ENCODE measurements around the gene RANBP6. TPM values are rescaled to one million over a fixed set of nuclear protein-coding genes. Genes with fewer than 3 reads are reported as not detected.
A peak's percentile ranks its signal among the peaks of the same experiment; 100 is the strongest.

The RANBP6 gene
- polyA plus RNA-seq, 1 donor: 14.7 TPM

DNA sequence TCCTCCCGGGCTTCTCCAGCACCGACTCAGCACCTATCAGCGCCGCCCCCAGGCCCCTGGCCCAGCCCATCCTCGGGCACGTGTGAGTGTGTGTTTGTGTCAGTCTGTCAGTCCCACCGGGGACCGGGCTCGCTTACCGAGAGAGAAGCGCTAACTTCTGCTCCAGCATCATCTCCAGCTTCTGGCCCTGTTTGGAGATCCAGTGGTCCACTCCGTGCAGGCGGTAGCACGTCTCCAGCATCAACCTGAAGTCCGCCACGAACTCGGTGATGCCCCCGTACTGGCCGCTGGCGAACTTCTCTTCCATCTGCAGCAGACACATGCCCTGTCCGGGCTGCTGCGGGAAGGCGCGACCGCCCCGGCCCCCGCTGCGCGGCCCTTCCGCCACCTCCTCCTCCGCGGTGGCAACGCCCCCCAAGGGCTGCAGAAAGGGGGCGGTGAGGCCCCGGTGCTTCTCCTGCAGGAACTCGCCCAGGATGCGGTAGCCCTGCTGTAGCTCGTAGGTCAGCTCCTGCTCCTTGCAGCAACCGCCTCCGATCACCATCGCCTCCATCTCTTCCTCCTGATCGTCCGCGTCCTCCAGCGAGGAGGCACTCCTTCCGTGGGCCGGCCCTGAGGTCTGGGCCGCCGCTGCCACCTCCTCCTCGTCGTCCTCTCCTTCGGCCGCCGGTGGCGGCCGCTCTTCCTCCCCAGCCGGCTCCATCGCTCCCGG lies 8.2 kb downstream of the RANBP6 start:
- DNase-seq: peak; percentile 54

DNA sequence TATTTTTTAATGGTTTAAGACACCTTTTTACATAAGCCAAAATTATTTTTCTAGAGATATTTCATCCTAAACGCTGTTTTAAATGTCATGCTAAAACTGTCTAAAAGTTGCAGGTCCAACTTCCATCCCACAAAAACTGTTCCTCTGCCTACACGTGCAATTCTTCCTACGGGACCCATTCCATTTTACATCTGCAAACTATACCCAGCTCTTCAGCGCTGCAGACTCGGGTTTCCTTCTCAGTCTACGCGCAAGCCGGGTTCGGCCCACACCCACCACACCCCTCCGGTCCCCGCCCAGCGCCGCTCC lies 8.7 kb downstream of the RANBP6 start:
- DNase-seq: no peak

DNA sequence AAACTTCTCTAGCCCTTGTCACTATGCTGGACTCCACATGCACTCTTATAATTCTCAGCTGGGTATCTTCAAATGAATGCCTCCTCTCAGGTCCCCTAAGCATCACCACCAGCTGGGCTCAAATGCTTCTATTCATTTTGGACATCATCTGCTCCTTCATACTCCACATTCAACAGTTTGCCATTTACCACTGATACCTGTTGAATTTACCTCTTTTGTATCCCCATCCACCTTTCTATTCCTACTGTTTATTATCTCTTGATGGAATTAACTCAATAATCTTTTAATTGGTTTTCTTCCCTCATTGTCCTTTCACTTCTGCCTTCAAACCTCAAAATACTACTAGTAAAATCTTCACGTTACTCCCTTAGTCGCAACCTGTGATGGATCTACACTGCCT lies 14.5 kb downstream of the RANBP6 start:
- DNase-seq: no peak

DNA sequence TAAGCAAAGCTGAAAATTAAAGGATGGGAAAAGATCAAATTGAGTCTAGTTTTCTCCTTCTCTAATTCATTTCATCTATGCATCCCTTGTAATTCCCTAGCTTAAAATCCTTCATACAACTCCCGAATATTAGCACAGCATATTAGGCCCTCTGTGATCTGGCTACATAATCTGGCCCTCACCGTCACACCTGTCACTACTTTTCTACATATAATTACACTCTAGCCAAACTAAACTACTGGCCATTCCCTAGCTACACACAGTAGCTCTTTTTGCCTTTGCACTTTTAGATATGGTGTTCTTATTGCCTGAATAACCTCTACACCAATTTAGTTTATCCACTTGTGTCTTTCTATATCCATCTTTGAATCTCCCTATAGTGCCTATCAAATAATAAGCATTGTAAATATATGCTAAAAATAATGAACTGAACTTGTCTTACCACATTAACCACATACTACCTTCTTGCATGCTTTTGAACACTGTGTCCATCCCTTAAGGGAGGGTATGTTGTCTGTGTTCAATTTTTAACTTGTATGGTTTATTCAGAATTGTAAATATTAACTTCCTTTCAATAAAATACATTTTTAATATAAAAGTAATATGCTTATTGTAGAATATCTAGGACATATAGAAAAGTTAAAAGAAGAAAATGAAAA lies 15.9 kb downstream of the RANBP6 start:
- DNase-seq: no peak

DNA sequence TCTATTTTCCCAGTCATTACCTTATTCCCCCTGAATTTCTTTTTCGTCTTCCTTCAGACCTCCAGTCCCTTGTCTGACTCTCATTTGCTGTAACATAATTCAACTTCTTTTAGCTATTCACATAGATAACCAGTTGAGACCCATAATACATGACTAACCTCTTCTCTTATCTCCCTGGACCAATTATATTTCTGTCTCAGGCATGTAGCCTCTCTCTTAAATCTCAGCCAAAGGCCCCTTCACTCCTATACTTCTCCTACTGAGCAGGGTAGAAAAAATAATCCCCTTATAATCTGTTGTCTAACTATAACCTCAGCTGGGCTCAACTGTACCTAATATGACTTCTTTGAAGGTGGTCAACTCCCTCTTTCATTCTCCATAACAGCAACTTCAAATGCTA lies 20.9 kb downstream of the RANBP6 start:
- no peak for DNase-seq

DNA sequence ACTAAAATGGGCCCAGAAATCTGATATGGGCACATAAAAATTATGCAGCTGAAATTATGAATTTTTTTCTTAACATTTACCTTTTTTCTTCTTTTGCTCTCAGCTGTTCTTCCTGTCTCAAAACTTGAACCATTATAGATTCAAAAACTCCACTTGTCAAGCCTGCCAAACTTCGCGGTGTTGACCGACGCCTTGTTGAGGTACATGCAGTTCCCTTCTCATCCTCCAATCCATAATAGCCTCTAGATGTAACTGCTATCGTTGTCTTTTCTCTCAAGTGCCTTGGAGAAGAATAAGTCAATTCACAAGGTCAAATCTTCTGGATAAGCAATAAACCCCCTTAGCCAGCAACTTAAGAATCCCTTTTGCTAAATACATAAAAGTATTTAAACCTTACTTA lies 27.2 kb downstream of the RANBP6 start:
- DNase-seq: no peak

DNA sequence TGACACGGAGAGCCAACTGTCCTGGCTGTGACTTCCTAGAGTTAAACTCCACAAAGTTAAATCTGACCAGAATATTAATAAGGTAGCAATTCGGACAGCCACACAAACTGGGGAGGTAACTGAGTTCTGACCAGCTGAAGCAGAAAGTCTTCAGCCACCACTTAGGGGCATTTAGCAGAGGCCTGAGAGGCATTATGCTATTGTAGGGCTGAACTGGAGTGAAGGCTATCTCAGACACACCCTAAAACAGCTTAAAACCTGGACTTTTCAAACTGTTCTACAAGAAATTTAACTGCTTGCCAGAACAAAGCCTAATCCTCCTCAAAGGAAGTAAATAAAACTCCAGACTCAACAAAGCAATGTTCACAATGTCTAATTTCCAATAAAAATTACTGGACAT lies 32.4 kb downstream of the RANBP6 start:
- no peak for DNase-seq

- DNase-seq: no peak
These were observed 33.1 kb downstream of the RANBP6 start for GRCh38 chr9:5982317-5982716.

DNA sequence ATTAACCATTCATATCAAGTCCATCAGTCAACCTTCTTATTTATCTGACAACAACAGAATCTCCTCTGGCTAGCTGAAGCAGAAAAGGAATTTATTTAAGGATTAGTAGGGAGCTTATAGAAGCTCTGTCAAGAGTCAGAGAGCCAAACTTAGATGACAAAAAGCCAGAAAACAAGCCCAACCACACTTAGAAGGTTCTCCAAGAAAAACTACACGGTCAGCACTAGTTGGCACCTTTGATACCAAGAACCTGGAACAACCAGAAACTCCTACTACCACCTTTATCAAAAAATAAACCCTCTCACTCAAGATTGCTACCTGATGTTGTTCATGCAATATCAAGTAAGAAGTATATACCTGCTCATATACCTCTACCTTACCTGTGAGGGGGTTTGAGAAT lies 36.9 kb downstream of the RANBP6 start:
- no peak for DNase-seq

DNA sequence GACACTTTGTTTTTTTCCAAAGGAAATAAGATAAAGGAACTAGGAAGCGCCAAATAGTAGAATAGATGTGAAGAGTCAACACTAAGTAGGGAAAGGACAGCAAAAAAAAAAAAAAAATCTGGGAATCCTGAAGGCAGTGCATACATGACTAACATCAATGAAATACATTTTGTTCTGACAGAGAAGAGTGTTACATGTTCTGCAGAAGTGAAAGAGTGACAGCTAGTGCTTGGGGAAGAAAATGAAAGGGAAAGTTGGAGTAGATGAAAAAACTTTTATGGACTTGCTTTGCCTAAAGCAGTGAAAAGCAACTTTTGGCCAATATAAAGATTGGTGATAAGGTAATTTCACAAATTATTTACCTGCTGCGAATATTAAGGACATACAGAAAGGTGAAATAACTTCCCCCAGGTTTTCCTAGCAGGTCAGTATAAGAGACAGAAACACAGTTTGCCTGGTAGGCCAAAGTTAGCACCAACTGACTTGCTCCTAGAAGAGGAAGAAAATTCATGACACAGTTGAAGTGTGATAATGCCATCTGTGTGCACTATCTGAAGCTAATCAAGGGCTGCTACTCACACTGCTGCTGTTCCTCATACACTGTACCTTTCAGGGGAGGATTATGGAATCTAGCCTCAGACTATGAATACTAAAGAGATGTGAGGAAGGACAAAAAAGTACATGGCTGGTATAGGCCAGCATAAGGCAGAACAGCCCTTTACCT lies 38.6 kb downstream of the RANBP6 start:
- no peak for DNase-seq

- DNase-seq: no peak
These were observed 43.7 kb downstream of the RANBP6 start for GRCh38 chr9:5971740-5972139.

Other genes with a start within 250 kb of the RANBP6 start
- gene ERMP1, start 182.5 kb downstream of the RANBP6 start, polyA plus RNA-seq (ENCODE audit: insufficient read length): 7.7 TPM
- gene MLANA, start 124.7 kb downstream of the RANBP6 start, polyA plus RNA-seq (ENCODE audit: insufficient read length): 1.4 TPM
- gene IL33, start 200.2 kb upstream of the RANBP6 start, polyA plus RNA-seq (ENCODE audit: insufficient read length): 29.6 TPM